HepG2 (cell line): ENCODE results near the gene ZFP36L2. TPM values are rescaled to one million over a fixed set of nuclear protein-coding genes. Genes with fewer than 3 reads are reported as not detected.
A peak's percentile ranks its signal among the peaks of the same experiment; 100 is the strongest.

Experiments used
- CTCF ChIP-seq: sonication (generic); formaldehyde crosslinking; IDR thresholded peaks from 2 replicates; pipeline ENCODE4 v1.5.0; 2020; ENCODE audit warnings: mild to moderate bottlenecking, missing genetic modification reagents, moderate library complexity
- HDAC2 ChIP-seq: sonication (generic); formaldehyde crosslinking; IDR thresholded peaks from 2 replicates; pipeline ENCODE4 v1.4.0; 2020; ENCODE audit warnings: missing genetic modification reagents
- HES4 ChIP-seq: sonication (generic); formaldehyde crosslinking; IDR thresholded peaks from 2 replicates; pipeline ENCODE4 v1.9.0; 2021; ENCODE audit warnings: mild to moderate bottlenecking, missing genetic modification reagents, borderline replicate concordance
- HOXA7 ChIP-seq: sonication (generic); formaldehyde crosslinking; IDR thresholded peaks from 2 replicates; pipeline ENCODE4 v1.8.1; 2022; ENCODE audit warnings: mild to moderate bottlenecking, missing genetic modification reagents, moderate library complexity
- KLF13 ChIP-seq: sonication (generic); formaldehyde crosslinking; IDR thresholded peaks from 2 replicates; pipeline ENCODE4 v1.4.0; 2020; ENCODE audit warnings: mild to moderate bottlenecking, missing genetic modification reagents
- NR3C1 ChIP-seq: sonication (generic); formaldehyde crosslinking; IDR thresholded peaks from 2 replicates; pipeline ENCODE4 v1.4.0; 2020; ENCODE audit warnings: missing genetic modification reagents
- PHF5A ChIP-seq: IDR thresholded peaks from one replicate; pipeline ENCODE4 v1.6.1; 2018; ENCODE audit warnings: low read depth, missing genetic modification reagents; ENCODE audit not compliant: unreplicated experiment
- PRDM4 ChIP-seq: sonication (generic); formaldehyde crosslinking; IDR thresholded peaks from 2 replicates; pipeline ENCODE4 v1.9.0; 2021; ENCODE audit warnings: missing genetic modification reagents, borderline replicate concordance
- SOX13 ChIP-seq, 3 experiments: fragments of 450-650 bp in 1 of 3; sonication (generic) in 1 of 3; formaldehyde crosslinking in 1 of 3; IDR thresholded peaks in 2 of 3; conservative IDR thresholded peaks in 1 of 3; 2 replicates each; pipeline versions ENCODE4 v1.5.0 to v1.6.1; 2016 to 2020; ENCODE audit warnings: antibody characterized with exemption in 1 of 3, mild to moderate bottlenecking in 1 of 3, missing compliant biosample characterization in 1 of 3, missing genetic modification reagents in 1 of 3, moderate library complexity in 1 of 3
- SOX6 ChIP-seq, 2 experiments: fragments of 450-650 bp in 1 of 2; sonication (generic) in 1 of 2; formaldehyde crosslinking in 1 of 2; IDR thresholded peaks; 2 replicates each; pipeline versions ENCODE4 v1.4.0 to v1.6.1; 2017 to 2020; ENCODE audit warnings: antibody characterized with exemption in 1 of 2, mild to moderate bottlenecking in 1 of 2, missing genetic modification reagents in 1 of 2
- SYNCRIP ChIP-seq: fragments of 200-400 bp; formaldehyde crosslinking; IDR thresholded peaks from 2 replicates; pipeline ENCODE4 v1.6.1; 2018; ENCODE audit warnings: mild to moderate bottlenecking, low read depth, low read length; ENCODE audit not compliant: insufficient read depth
- XBP1 ChIP-seq: sonication (generic); formaldehyde crosslinking; IDR thresholded peaks from 2 replicates; pipeline ENCODE4 v1.5.0; 2020; ENCODE audit warnings: missing genetic modification reagents
- ZNF33B ChIP-seq: sonication (generic); formaldehyde crosslinking; IDR thresholded peaks from 2 replicates; pipeline ENCODE4 v1.5.1; 2020; ENCODE audit warnings: mild to moderate bottlenecking, missing genetic modification reagents
- ZNF569 ChIP-seq: sonication (generic); formaldehyde crosslinking; IDR thresholded peaks from 2 replicates; pipeline ENCODE4 v1.5.0; 2020; ENCODE audit warnings: mild to moderate bottlenecking, missing genetic modification reagents, moderate library complexity, borderline replicate concordance
- ZNF577 ChIP-seq: sonication (generic); formaldehyde crosslinking; IDR thresholded peaks from 2 replicates; pipeline ENCODE4 v1.4.0; 2020; ENCODE audit warnings: mild to moderate bottlenecking, low read depth, missing genetic modification reagents, borderline replicate concordance
- ZNF674 ChIP-seq: sonication (generic); formaldehyde crosslinking; IDR thresholded peaks from 2 replicates; pipeline ENCODE4 v1.5.0; 2020; ENCODE audit warnings: low read depth, mild to moderate bottlenecking, missing genetic modification reagents
- ZNF7 ChIP-seq: IDR thresholded peaks from 2 replicates; pipeline ENCODE4 v1.6.1; 2016; ENCODE audit warnings: missing biosample characterization, missing genetic modification reagents
- ZNF816 ChIP-seq: sonication (generic); formaldehyde crosslinking; IDR thresholded peaks from 2 replicates; pipeline ENCODE4 v1.8.0; 2022; ENCODE audit warnings: missing genetic modification reagents, mild to moderate bottlenecking, borderline replicate concordance
- polyA plus RNA-seq, 8 experiments: library from polyadenylated mRNA; depleted of rRNA in 3 of 8; stranded (reverse) in 7 of 8; unstranded in 1 of 8; fragments of >200 nt; fragmentation: Illumina TruSeq in 4 of 8; extraction: Trizol in 4 of 8; gene quantifications; 2 replicates each; pipeline versions ENCODE4 v1.2.1 to v1.2.3, GENCODE V29; 2011 to 2016; ENCODE audit warnings: low read depth in 4 of 8, missing spikeins in 1 of 8, mixed read lengths in 1 of 8; ENCODE audit not compliant: insufficient read depth in 1 of 8
- total RNA-seq, 5 experiments: library from RNA; depleted of rRNA; stranded (reverse); fragments of >200 nt; fragmentation: Illumina TruSeq; extraction: Trizol; gene quantifications; 2 replicates each; pipeline ENCODE4 v1.2.3, GENCODE V29; 2016; ENCODE audit warnings: low read depth in 1 of 5
- TF ChIP-seq, protein P1 (sequence below): sonication (generic); formaldehyde crosslinking; IDR thresholded peaks from 2 replicates; pipeline ENCODE4 v1.4.0; 2020; ENCODE audit warnings: missing genetic modification reagents
- TF ChIP-seq, protein P2 (sequence below): sonication (generic); formaldehyde crosslinking; IDR thresholded peaks from 2 replicates; pipeline ENCODE4 v1.5.0; 2020; ENCODE audit warnings: missing genetic modification reagents, mild to moderate bottlenecking, borderline replicate concordance

The ZFP36L2 gene
- total and polyA plus RNA-seq, 2 of the 13 experiments (the other 11 are each of a cell fraction or from before 2014, with no cell fraction given), result 11.2 to 21.8 TPM

DNA sequence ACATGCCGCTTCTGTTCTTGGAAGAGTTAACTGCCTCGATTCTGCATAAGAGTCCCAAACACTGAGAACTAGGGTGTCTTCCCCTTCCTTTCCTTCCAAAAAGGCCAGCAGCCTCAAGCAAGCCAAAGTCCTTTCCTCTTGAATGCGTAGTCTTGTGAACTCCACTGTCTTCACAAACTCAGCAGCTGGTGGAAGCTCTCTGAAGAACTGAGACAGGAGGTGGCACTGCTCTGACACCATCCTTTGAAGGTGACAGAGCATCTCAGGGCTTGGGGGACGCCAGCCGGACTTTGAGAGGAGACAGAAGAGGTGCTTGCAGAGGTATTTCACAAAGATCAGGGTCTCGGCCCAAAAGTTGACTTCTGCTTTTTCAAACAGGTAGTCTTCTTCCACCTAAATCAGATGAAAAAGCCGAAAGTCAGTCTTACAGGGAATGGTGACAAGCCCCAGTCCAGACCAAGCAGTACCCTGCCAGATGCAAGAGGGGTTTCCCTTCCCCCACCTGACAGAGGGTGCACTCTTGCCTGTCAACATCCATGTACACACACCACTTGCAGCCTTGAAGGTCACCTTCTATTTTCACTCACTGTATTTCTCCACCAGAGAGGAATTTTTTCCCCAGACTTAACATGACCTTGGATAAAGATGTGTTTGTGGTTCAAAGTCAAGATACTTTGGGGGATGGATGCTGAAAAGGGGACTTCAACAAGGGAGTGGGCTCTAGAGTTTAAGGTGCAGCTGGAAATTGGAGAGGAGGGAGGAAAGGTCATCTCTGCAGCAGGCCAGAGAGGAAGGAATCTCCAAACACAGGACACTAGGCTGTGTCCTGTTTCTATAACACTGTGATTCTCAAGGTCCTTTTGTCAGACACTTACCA, 4.8 kb upstream of the ZFP36L2 start (continued):
- TF ChIP-seq SOX6 (IDR thresholded peaks at IDR 0.05) (no peak), SOX6 (CRISPR knock-in tag; IDR thresholded peaks at IDR 0.05) (peak; percentile 45; the same call in 1 of the 2 replicates), ZNF33B (CRISPR knock-in tag) (no peak), ZNF569 (CRISPR knock-in tag) (no peak), ZNF577 (CRISPR knock-in tag) (no peak), CTCF (peak; percentile 53), NR3C1 (no peak), SOX13 (IDR thresholded peaks at IDR 0.05) (no peak), SOX13 (CRISPR knock-in tag; conservative IDR thresholded peaks at IDR 0.05 in 1 of 2, IDR thresholded peaks at IDR 0.05 in 1 of 2) (peak in 1 of 2 experiments; percentile 39; a peak in 2 of 4 replicates), KLF13 (CRISPR knock-in tag) (no peak), PHF5A (CRISPR knock-in tag) (no peak), HES4 (CRISPR knock-in tag) (no peak), SYNCRIP (no peak), PRDM4 (no peak), XBP1 (CRISPR knock-in tag) (no peak), ZNF7 (CRISPR knock-in tag) (0 out of 2 replicates have a peak, but pooled peaks have one; percentile 30), HDAC2 (CRISPR knock-in tag) (peak; percentile 40; the same call in 1 of the 2 replicates), HOXA7 (CRISPR knock-in tag) (no peak), ZNF674 (CRISPR knock-in tag) (no peak), ZNF816 (no peak)
- TF ChIP-seq, protein P1, sequence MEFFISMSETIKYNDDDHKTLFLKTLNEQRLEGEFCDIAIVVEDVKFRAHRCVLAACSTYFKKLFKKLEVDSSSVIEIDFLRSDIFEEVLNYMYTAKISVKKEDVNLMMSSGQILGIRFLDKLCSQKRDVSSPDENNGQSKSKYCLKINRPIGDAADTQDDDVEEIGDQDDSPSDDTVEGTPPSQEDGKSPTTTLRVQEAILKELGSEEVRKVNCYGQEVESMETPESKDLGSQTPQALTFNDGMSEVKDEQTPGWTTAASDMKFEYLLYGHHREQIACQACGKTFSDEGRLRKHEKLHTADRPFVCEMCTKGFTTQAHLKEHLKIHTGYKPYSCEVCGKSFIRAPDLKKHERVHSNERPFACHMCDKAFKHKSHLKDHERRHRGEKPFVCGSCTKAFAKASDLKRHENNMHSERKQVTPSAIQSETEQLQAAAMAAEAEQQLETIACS, result no peak
- TF ChIP-seq, protein P2, sequence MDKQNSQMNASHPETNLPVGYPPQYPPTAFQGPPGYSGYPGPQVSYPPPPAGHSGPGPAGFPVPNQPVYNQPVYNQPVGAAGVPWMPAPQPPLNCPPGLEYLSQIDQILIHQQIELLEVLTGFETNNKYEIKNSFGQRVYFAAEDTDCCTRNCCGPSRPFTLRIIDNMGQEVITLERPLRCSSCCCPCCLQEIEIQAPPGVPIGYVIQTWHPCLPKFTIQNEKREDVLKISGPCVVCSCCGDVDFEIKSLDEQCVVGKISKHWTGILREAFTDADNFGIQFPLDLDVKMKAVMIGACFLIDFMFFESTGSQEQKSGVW (CRISPR knock-in tag), result no peak
